PC-3 (cell line): ENCODE data around the gene FAM221A. TPM values are rescaled to one million over a fixed set of nuclear protein-coding genes. Genes with fewer than 3 reads are reported as not detected.

Experiments used
- ATAC-seq: fragments of 200-7000 bp; cut with Tn5 transposase; 2 replicates; pipeline ENCODE4 v1.9.1; 2020; ENCODE audit warnings: mild to moderate bottlenecking, moderate library complexity
- BruUV-seq: library from RNA; stranded (reverse); fragments of 400-500 nt; replicated peaks from 2 replicates; lab custom pipeline; 2021; lab: Mats Ljungman, UMichigan
- CTCF ChIA-PET: fragments of 300-600 bp; sonication (Branson Sonifier 250); formaldehyde crosslinking; loops from one replicate; lab custom pipeline; 2022; ENCODE audit warnings: antibody characterized with exemption; lab: Charles Lee
- POLR2A ChIA-PET: fragments of 300-600 bp; sonication (Branson Sonifier 250); formaldehyde crosslinking; loops from one replicate; lab custom pipeline; 2022; ENCODE audit warnings: antibody characterized with exemption; ENCODE audit not compliant: unreplicated experiment; lab: Charles Lee
- DNase-seq: peaks from one replicate; pipeline ENCODE4 v3.0.0-alpha.2; 2015
- H2AFZ ChIP-seq: fragments of 300-600 bp; sonication (generic); 2 replicates; pipeline ENCODE4 v1.6.0; 2016; ENCODE audit warnings: antibody characterized with exemption, low read length
- H3F3A ChIP-seq: fragments of 300-600 bp; sonication (generic); one replicate; pipeline ENCODE4 v1.6.0; 2017; ENCODE audit warnings: antibody characterized with exemption, low read length, control low read depth, mild to moderate bottlenecking; ENCODE audit not compliant: unreplicated experiment
- H3K27ac ChIP-seq: fragments of 300-600 bp; sonication (generic); 2 replicates; pipeline ENCODE4 v1.5.1; 2016; ENCODE audit warnings: mild to moderate bottlenecking, low read length
- H3K27me3 ChIP-seq: fragments of 300-600 bp; sonication (generic); 2 replicates; pipeline ENCODE4 v1.6.1; 2016; ENCODE audit warnings: low read length, mixed read lengths
- H3K36me3 ChIP-seq: fragments of 300-600 bp; sonication (generic); 2 replicates; pipeline ENCODE4 v1.6.1; 2016; ENCODE audit warnings: low read depth, mixed run types, low read length, mixed read lengths
- H3K4me1 ChIP-seq: fragments of 300-600 bp; sonication (generic); 2 replicates; pipeline ENCODE4 v1.5.1; 2016; ENCODE audit warnings: low read length; ENCODE audit not compliant: insufficient read depth
- H3K4me2 ChIP-seq: fragments of 300-600 bp; sonication (generic); 2 replicates; pipeline ENCODE4 v1.6.0; 2016; ENCODE audit warnings: low read length
- H3K4me3 ChIP-seq: fragments of 300-600 bp; sonication (generic); 2 replicates; pipeline ENCODE4 v1.5.1; 2016; ENCODE audit warnings: mild to moderate bottlenecking, low read length, mixed read lengths
- H3K79me2 ChIP-seq: fragments of 300-600 bp; sonication (generic); 2 replicates; pipeline ENCODE4 v1.6.1; 2017; ENCODE audit warnings: low read length, mixed read lengths
- H3K9ac ChIP-seq: fragments of 300-600 bp; sonication (generic); 2 replicates; pipeline ENCODE4 v1.6.0; 2016; ENCODE audit warnings: mild to moderate bottlenecking, low read length
- H3K9me2 ChIP-seq: fragments of 300-600 bp; sonication (generic); replicated peaks from 2 replicates; pipeline ENCODE4 v1.6.1; 2016; ENCODE audit warnings: mixed run types, low read length, mixed read lengths
- H3K9me3 ChIP-seq: fragments of 300-600 bp; sonication (generic); 2 replicates; pipeline ENCODE4 v1.6.1; 2016; ENCODE audit warnings: low read length, mixed read lengths
- H4K20me1 ChIP-seq: fragments of 300-600 bp; sonication (generic); 2 replicates; pipeline ENCODE4 v1.6.1; 2016; ENCODE audit warnings: low read length, mixed read lengths
- CTCF ChIP-seq: fragments of 300-600 bp; sonication (generic); conservative IDR thresholded peaks from 2 replicates; pipeline ENCODE4 v1.5.1; 2017; ENCODE audit warnings: antibody characterized with exemption, low read depth, mild to moderate bottlenecking, low read length
- EZH2 ChIP-seq: fragments of 300-600 bp; sonication (generic); IDR thresholded peaks from one replicate; pipeline ENCODE4 v1.6.1; 2017; ENCODE audit warnings: antibody characterized with exemption, mild to moderate bottlenecking, low read length; ENCODE audit not compliant: unreplicated experiment
- EZH2phosphoT487 ChIP-seq: fragments of 300-600 bp; sonication (generic); IDR thresholded peaks from 2 replicates; pipeline ENCODE4 v1.6.1; 2018; ENCODE audit warnings: mild to moderate bottlenecking, antibody characterized with exemption, low read length, borderline replicate concordance
- intact Hi-C: fragments of 100-400 bp; cut with micrococcal nuclease; formaldehyde crosslinking; loops from 2 replicates; pipeline ENCODE4 v1.9.0; 2023
- total RNA-seq: library from RNA; depleted of rRNA; stranded (reverse); fragments of >200 nt; gene quantifications from 2 replicates; pipeline ENCODE4 v1.2.3, GENCODE V29; 2014

The FAM221A gene
- total RNA-seq, 1 experiment from 2014 or later: 5.6 TPM

GRCh38 chr7:23698822-23699221 lies 18.8 kb downstream of the FAM221A start:
- H3K4me2 ChIP-seq: no peak overlapping the region
- POLR2A ChIA-PET: interaction anchor here (0.7 kb wide), 1 partner anchor 102 kb away, joined by 4 read pairs; the partner anchor contains the start of gene CCDC126

GRCh38 chr7:23700046-23700445 lies 20.0 kb downstream of the FAM221A start:
- CTCF ChIA-PET: no interaction called here
- no peaks in the 10 kb centered on the region for H3K9me3 ChIP-seq
- TF ChIP-seq EZH2: no peak
- no peak for TF ChIP-seq EZH2phosphoT487
- TF ChIP-seq CTCF: no peak
- H3K27ac ChIP-seq: no peak overlapping the region
- POLR2A ChIA-PET: interaction anchor here (0.6 kb wide), 1 partner anchor 16 kb away, joined by 4 read pairs; no protein-coding TSS in a partner anchor
- no peaks in the 10 kb centered on the region for H3K9me2 ChIP-seq
- H3F3A ChIP-seq: no peaks in the 10 kb centered on the region
- H3K27me3 ChIP-seq: no peaks in the 10 kb centered on the region
- no TSS peak for BruUV-seq
- no peaks in the 10 kb centered on the region for H4K20me1 ChIP-seq
- intact Hi-C loops: no loop called here
- no peaks in the 10 kb centered on the region for H3K36me3 ChIP-seq
- H3K79me2 ChIP-seq: no peaks in the 10 kb centered on the region
- no peak overlapping the region for H3K4me2 ChIP-seq
- no peaks in the 10 kb centered on the region for H3K4me1 ChIP-seq
- H2AFZ ChIP-seq: no peak overlapping the region
- no peak overlapping the region for H3K4me3 ChIP-seq
- no peak for DNase-seq
- H3K9ac ChIP-seq: no peak overlapping the region
- ATAC-seq: no peak

More at GRCh38 chr7:23698822-23699221, 18.8 kb downstream of the FAM221A start:
- no TSS peak for BruUV-seq
- Histone ChIP-seq H2AFZ (no peak overlapping the region), H3K4me1 (no peaks in the 10 kb centered on the region), H3K27me3 (no peaks in the 10 kb centered on the region), H3K9me3 (no peaks in the 10 kb centered on the region), H3K4me3 (no peak overlapping the region), H3K36me3 (no peaks in the 10 kb centered on the region), H3K9ac (no peak overlapping the region), H3K9me2 (no peaks in the 10 kb centered on the region), H4K20me1 (no peaks in the 10 kb centered on the region), H3F3A (no peaks in the 10 kb centered on the region), H3K79me2 (no peaks in the 10 kb centered on the region), H3K27ac (no peak overlapping the region)
- ATAC-seq (no peak), DNase-seq (no peak)
- intact Hi-C loops: no loop called here
- CTCF ChIA-PET: no interaction called here
- TF ChIP-seq EZH2phosphoT487 (no peak), CTCF (no peak), EZH2 (no peak)

- Histone ChIP-seq H3K27ac (no peak overlapping the region), H3K27me3 (no peaks in the 10 kb centered on the region), H4K20me1 (no peaks in the 10 kb centered on the region), H2AFZ (no peak overlapping the region), H3K9ac (no peak overlapping the region), H3K9me2 (no peaks in the 10 kb centered on the region), H3K79me2 (no peaks in the 10 kb centered on the region), H3F3A (peaks cover 6% of the 10 kb centered on the region), H3K4me3 (no peak overlapping the region), H3K36me3 (peaks cover 5% of the 10 kb centered on the region; the same call in 1 of the 2 replicates), H3K4me2 (no peak overlapping the region), H3K9me3 (no peaks in the 10 kb centered on the region), H3K4me1 (peaks cover 21% of the 10 kb centered on the region)
- intact Hi-C loops: no loop called here
- BruUV-seq: no TSS peak
- TF ChIP-seq EZH2 (no peak), CTCF (no peak), EZH2phosphoT487 (no peak)
- ChIA-PET POLR2A (no interaction called here), CTCF (interaction anchor here (0.6 kb wide), 1 partner anchor 345 kb away, joined by 7 read pairs; no protein-coding TSS in a partner anchor)
- DNase-seq (peak; percentile 32), ATAC-seq (no peak)
These were observed 29.2 kb downstream of the FAM221A start for GRCh38 chr7:23709081-23709750.
